A204.1 (cell line): ENCODE measurements around the gene RBMS3.
"Not testable (repeated sequence)": the region's sequence is repeated elsewhere in the genome, so short reads cannot be mapped to it uniquely, and the experiment has no call there.

Source experiments
- FAIRE-seq: peaks from 2 replicates; lab custom pipeline; 2012; peaks lifted over from hg19 to GRCh38; lab: Jason Lieb, UNC

RBMS3 gene

GRCh38 chr3:29430558-29430971 is 149.7 kb downstream of the RBMS3 start:
- FAIRE-seq: no peak

GRCh38 chr3:29436612-29437323 is 155.9 kb downstream of the RBMS3 start:
- FAIRE-seq: no peak

DNA sequence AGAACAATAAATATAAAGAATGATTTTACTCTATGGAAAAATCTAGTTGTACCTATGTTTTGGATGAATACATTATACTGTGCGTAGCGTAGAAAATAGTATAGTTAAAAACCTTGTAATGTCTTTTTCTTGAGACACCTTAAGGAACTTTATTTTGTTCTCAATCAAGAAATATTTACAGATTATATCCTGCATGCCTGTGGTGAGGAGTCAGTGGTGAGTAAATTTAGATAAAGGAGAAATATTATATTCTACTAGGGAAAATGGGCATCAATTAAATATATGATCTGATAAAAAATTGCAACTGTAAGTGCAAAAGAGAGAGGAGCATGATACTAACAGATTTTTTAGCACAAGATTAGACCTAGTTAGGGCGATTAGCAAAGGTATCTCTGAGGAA is 157.7 kb downstream of the RBMS3 start:
- FAIRE-seq: no peak

DNA sequence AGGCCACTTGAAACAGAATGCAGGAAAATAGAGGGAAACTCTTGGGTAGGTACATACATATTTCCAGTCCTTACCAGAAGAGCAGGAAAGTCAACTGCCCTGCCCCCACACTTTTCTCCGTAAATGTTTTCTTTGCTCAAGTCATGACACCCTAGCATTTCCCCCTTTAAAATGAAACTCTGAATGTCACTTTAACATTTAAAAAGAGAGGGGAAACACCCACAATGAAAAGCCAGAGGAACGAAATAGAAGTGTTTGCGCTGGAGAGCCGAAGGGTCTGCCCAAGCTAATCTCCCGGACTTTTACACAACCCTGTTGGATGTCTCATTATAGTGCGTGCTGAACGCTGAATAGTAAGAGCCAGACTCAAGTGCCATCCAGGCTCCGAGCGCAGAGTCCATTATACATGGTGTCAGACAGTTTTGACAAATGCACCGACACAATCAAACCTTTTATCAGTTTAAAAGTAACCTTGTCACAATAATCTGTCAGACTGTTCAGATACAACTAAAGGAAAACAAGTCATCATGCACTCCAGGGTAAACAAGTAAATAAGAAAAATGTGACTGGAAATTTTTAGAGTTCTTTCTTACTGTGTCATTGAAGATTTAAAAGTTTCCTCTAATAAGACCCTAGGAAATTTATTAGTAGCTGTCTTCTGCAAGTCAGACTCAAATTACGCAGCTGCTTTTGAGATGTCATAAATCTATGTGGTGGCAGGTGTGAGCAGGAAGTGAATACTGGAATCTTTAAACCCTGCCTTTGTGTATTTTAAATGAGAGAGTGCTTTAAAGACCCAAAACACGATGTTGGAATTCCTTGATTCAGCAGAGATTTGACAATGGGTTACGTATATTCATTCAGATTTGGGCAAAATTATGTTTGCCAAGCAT is 159.8 kb downstream of the RBMS3 start:
- FAIRE-seq: no peak

- no peak for FAIRE-seq
Observed at GRCh38 chr3:29441422-29441821, 160.6 kb downstream of the RBMS3 start.

DNA sequence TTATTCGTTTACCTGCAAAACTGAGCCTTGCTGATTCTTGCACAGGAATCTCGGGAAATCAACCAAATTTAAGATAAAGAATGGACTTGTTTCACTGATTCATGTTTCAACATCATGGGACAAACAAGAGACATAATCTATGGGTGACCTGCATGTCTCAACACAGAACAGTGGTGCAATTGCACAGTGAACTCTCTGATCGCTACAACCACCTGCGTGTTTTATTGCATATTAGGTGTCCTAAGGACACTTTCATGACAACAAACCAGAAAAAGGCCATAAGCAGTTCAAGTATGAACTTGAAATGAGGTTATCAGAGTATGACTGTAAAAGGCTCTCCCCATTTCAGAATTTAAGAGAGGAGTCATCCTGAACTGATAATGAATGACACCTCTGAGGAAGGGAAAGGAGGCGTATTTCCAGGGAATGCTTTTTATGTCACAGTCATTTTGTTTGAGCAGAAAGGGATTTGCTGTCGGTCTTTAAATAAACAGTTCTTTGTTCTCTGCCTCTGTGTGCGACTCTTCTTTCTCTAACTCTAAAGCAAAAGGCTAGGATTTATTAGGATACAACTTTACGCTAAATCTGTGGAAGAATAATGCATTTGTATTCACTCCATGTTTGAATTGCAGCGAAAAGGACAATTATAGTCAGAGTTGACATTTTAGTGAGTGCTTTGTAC is 167.2 kb downstream of the RBMS3 start:
- no peak for FAIRE-seq

DNA sequence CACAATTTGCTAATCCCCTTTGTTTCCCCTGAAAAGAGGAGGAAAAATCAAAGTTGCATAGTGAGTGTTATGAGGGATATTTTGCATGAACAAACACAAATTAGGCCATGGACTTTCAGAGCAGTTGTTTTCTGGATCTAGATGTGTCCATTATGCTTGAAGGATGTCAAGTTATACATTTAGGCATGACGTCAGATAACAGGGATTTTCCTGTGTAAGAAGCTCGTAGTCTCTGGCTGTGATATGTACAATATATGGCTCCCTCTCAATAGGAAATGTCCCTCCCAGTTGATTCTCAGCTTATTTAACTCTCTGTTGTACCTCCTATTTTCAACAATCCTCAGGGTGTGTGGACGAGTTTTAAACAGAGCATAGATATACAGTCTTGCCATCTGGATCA is 171.0 kb downstream of the RBMS3 start:
- FAIRE-seq: no peak

- FAIRE-seq: no peak
Observed at GRCh38 chr3:29452934-29453283, 172.0 kb downstream of the RBMS3 start.

DNA sequence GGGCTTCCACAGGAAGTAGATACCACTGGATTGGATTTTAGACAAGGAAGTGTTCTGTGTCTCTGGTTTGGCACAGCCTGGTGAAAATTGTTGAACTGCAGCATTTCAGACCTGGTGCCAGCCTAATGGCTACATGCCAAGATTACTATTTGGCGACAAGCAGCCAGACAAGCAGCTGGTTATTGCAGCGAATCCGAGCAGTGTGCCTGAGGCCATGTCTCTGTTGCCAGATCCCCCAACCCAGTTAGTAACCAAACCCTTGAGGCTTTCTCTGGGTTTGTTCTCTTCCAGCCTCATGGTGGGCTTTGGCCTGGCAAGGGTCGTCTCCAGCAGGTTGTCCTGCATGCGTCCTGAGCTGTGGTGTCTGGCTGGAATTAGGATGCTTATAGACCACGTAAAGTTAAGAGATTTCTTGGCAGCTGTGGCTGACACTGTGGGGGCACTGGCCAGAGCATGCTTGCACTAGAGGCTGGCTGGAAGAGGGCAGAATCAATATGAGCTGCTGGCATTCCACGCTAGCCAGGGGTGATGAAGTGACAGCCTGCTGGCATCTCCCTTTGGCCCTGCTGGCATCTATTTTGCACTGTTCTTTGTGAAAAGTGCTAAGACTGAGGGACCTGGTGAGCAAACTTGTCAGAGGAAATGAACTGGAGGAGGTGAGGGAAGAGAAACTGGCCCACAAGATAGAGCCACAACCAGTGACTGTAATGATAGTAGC is 172.6 kb downstream of the RBMS3 start:
- no peak for FAIRE-seq

DNA sequence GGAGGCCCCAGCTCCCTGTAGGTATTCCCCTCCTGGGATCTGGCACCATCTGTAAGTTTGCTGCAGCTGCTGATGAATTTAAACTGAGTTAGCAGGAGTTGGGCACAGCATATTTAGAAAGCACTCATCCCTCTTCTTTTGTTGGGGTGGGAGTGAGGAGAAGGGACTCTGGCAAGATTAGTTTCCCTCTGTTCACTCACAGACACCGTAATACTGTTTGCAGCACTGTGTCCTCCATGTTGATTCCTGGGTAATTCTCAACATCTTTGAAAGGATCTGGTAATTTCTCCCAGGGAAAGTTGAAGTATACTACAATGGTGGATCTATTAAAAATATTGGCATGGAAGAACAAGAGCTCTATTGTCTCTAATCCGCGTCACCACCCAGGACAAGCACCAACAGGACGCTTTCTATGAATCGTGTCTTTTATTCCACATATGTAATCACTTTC is 173.3 kb downstream of the RBMS3 start:
- no peak for FAIRE-seq

GRCh38 chr3:29456901-29457300 is 176.0 kb downstream of the RBMS3 start:
- FAIRE-seq: no peak

DNA sequence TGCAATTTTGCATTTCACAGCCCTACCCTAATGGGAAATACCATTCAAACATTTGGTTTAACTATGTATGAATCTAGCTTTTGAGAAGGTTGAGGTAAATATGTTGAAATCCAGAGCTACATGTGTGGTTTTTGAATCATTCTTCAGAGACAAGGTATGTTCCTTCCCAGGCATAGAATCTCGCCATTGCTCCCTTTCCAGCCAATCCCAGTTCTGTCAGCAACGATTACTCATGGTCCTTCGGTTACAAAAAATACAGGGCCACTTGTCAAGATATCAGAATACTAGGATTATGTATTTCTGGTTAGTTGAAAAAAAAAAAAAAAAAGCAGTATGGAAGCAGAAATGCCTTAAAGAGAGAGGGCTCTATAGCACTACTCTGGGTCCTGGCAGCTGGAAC is 182.4 kb downstream of the RBMS3 start:
- FAIRE-seq: no peak

- no peak for FAIRE-seq
Observed at GRCh38 chr3:29465836-29466235, 185.0 kb downstream of the RBMS3 start.

DNA sequence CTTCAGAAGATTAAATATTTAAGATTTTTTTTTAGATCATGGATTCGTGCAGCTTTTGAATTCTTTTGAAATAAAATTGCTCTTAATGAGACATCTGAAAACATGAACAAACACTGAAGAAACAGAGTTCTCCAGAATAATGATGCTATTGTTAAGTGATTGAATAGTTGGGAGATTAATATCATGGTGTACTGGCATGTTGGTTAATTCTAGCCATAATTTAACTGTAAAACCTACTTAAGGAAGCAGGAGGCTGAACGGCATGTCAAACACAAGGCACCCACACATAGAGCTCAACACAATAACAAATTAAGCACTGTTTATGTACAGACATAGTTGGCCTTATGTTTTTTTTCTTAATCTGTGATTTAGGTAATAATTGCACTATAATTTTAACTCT is 185.6 kb downstream of the RBMS3 start:
- no peak for FAIRE-seq

DNA sequence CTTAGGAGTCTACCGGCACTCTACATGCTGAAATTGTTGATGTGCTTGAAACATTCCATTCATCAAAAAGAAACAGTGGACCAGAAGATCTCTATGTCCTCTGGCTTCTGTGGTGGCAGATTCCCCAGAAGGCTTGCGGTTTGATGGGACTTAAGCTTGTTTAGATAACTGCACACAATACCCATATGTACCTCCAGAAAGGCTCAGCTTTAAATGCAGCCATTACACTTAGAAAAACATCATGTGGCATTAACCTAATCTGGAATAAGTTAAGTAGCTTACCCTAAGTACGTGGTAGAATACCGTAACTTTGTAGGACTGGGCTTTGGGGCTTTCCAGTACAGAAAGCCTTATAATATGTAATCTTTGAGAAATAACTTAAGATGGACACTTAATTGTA is 187.3 kb downstream of the RBMS3 start:
- FAIRE-seq: no peak

DNA sequence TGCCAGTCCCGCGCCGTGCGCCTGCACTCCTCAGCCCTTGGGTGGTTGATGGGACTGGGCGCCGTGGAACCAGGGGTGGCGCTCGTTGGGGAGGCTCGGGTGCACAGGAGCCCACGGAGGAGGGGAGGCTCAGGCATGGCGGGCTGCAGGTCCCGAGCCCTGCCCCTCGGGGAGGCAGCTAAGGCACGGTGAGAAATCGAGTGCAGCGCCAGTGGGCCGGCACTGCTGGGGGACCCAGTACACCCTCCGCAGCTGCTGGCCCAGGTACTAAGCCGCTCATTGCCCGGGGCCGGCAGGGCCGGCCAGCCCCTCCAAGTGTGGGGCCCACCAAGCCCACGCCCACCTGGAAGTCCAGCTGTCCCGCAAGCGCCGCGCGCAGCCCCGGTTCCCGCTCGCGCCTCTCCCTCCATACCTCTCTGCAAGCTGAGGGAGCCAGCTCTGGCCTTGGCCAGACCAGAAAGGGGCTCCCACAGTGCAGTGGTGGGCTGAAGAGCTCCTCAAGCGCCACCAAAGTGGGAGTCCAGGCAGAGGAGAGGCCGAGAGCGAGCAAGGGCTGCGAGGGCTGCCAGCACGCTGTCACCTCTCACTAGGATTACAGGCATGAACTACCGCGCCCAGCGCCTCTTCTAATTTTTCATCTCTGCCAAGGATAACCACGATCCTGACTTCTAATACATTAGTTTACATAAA is 192.8 kb downstream of the RBMS3 start:
- FAIRE-seq: not testable (repeated sequence)

GRCh38 chr3:29475305-29475840 is 194.5 kb downstream of the RBMS3 start:
- no peak for FAIRE-seq

GRCh38 chr3:29475854-29476253 is 195.0 kb downstream of the RBMS3 start:
- no peak for FAIRE-seq

- no peak for FAIRE-seq
Observed at GRCh38 chr3:29478611-29479010, 197.7 kb downstream of the RBMS3 start.

DNA sequence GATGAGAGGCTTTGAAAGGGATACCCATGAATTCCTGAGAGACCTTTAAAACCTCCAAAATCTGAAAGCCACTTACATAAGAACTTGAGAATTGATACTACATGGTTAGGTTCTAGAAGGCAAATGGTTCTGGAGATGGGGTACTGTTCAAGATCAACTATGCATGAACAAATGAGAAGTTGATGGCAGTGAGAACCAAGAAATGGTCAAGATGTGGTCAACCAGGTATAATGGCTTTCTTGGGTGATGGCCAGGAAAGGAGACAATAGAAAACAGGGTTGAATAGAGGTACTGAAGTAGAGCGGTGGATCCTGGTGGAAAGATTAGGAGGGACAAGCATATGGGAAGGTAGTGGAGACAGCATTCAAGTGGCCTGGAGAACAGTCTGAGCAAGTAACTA is 200.4 kb downstream of the RBMS3 start:
- FAIRE-seq: no peak

GRCh38 chr3:29481969-29482767 is 201.3 kb downstream of the RBMS3 start:
- no peak for FAIRE-seq
